HUES64 (cell line): ENCODE results near the gene ZDHHC8.

Source experiments
- H3K27ac ChIP-seq: 2 replicates; pipeline ENCODE4 v1.7.0; 2013; ENCODE audit warnings: low read depth, low read length, inconsistent platforms
- H3K27me3 ChIP-seq: 2 replicates; pipeline ENCODE4 v1.6.1; 2013; ENCODE audit warnings: mild to moderate bottlenecking, low read length; ENCODE audit not compliant: insufficient read depth
- H3K36me3 ChIP-seq: 2 replicates; pipeline ENCODE4 v1.6.1; 2013; ENCODE audit warnings: mild to moderate bottlenecking, low read length; ENCODE audit not compliant: insufficient read depth
- H3K4me1 ChIP-seq: 2 replicates; pipeline ENCODE4 v1.6.1; 2013; ENCODE audit warnings: mild to moderate bottlenecking, low read length, moderate library complexity; ENCODE audit not compliant: insufficient read depth
- H3K4me3 ChIP-seq: 2 replicates; pipeline ENCODE4 v1.5.1; 2013; ENCODE audit warnings: mild to moderate bottlenecking, low read length, moderate library complexity
- H3K9ac ChIP-seq: 2 replicates; pipeline ENCODE4 v1.6.1; 2013; ENCODE audit warnings: mild to moderate bottlenecking, low read depth, low read length
- H3K9me3 ChIP-seq: 2 replicates; pipeline ENCODE4 v1.6.1; 2013; ENCODE audit warnings: low read depth, low read length; ENCODE audit not compliant: insufficient read depth
- WGBS: fragments of 150-250, 120-280 bp; methylation state at CpG from one replicate; pipeline ENCODE4 v1.1.7; 2013; ENCODE audit warnings: missing lambda C conversion rate; 5-methylcytosine and 5-hydroxymethylcytosine counted together

The ZDHHC8 gene

GRCh38 chr22:20180640-20181039 lies 49.0 kb downstream of the ZDHHC8 start:
- Histone ChIP-seq H3K27me3 (no peaks in the 10 kb centered on the region), H3K4me3 (no peak overlapping the region), H3K36me3 (no peaks in the 10 kb centered on the region), H3K9ac (no peak overlapping the region), H3K27ac (no peak overlapping the region), H3K9me3 (no peaks in the 10 kb centered on the region), H3K4me1 (no peaks in the 10 kb centered on the region)
- WGBS = 89% methylated on average over 8 of the region's 8 CpGs

- H3K4me1 ChIP-seq = no peaks in the 10 kb centered on the region
- no peaks in the 10 kb centered on the region for H3K36me3 ChIP-seq
- H3K4me3 ChIP-seq = no peak overlapping the region
- H3K27ac ChIP-seq = no peak overlapping the region
- H3K9me3 ChIP-seq = no peaks in the 10 kb centered on the region
- H3K27me3 ChIP-seq = no peaks in the 10 kb centered on the region
- H3K9ac ChIP-seq = no peak overlapping the region
- 91% methylated on average over 17 of the region's 17 CpGs for WGBS
Measured at GRCh38 chr22:20181194-20181883, 49.7 kb downstream of the ZDHHC8 start.

DNA sequence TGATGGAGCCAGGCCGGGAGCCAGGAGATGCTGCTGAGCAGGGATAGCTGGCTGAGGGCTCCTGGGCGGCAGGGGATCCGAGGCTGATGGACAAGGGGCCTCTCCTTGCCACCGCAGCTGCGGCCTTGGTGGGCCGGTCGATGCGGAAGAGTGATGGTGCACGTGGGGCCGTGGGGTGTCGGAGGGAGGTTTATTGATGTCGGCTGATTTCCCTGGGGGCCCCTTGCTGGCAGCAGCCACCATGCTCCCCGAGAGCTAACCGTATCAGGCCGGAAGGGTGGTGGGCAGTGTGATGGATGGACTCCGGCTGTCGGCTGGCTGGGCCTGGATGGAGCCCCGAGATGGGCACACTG lies 50.3 kb downstream of the ZDHHC8 start:
- Histone ChIP-seq H3K4me1 (no peaks in the 10 kb centered on the region), H3K9ac (no peak overlapping the region), H3K36me3 (no peaks in the 10 kb centered on the region), H3K27me3 (no peaks in the 10 kb centered on the region), H3K27ac (no peak overlapping the region), H3K4me3 (no peak overlapping the region), H3K9me3 (no peaks in the 10 kb centered on the region)
- 92% methylated on average over 18 of the region's 18 CpGs for WGBS

DNA sequence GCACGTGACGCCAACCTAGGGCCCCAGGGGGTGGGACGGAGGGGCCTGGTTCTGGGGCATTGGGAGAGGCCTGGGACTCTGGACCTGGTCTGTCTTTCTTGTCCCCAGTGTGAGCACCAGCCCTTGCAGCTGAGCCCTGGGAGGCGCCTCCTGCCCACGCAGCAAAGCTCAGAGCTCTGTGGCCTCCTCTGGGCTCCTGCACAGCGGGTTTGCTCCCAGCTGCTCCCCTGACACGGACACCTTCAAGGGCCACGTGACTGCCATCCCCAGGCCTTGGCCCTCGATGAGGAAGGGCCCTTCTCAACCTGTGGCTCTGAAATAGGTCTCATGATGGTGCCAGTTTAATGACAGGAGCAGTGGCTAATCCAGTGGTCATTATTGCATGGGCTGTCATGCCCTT lies 50.8 kb downstream of the ZDHHC8 start:
- H3K9ac ChIP-seq = no peak overlapping the region
- H3K27ac ChIP-seq = no peak overlapping the region
- H3K4me3 ChIP-seq = no peak overlapping the region
- no peaks in the 10 kb centered on the region for H3K27me3 ChIP-seq
- no peaks in the 10 kb centered on the region for H3K36me3 ChIP-seq
- no peaks in the 10 kb centered on the region for H3K9me3 ChIP-seq
- no peaks in the 10 kb centered on the region for H3K4me1 ChIP-seq
- 85% methylated on average over 9 of the region's 9 CpGs for WGBS

DNA sequence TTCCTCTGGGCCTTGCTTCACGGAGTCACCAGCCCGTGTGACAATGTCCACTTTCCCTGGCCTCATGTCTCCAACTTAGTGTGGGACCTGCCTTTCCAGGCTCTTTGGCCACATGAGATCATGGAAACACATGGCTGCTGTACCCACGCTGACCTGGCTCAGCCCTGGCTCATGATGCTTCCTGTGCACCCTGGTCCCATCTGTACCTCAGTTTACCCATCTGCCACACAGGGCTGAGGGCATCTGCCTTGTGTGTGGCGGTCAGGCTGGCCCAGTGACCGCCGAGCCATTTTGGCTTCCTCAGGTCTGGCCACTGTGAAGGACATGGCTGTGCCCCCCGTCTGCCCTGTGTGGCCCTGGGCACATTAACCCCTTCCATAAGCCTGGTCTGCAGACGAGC lies 51.5 kb downstream of the ZDHHC8 start:
- Histone ChIP-seq H3K9me3 (no peaks in the 10 kb centered on the region), H3K27me3 (no peaks in the 10 kb centered on the region), H3K9ac (no peak overlapping the region), H3K36me3 (no peaks in the 10 kb centered on the region), H3K27ac (no peak overlapping the region), H3K4me3 (no peak overlapping the region), H3K4me1 (no peaks in the 10 kb centered on the region)
- 94% methylated on average over 8 of the region's 8 CpGs for WGBS

DNA sequence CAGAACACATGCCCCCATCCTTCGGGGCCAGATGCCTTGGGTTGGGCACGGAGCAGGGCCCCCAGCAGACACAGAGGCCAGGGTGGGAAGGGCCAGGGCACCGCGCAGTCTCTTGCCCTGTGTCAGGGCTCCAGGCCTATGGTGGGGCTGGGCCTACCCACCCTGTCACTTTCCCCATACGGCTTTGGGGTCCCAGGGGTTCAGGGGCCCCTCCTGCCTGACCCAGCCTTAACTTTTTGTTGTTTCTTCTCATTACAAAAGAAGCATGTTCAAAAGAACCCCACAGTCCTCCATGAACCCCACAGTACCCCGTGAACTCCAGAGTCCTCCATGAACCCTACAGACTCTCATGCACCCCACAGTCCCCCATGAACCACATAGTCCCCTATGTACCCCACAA lies 52.2 kb downstream of the ZDHHC8 start:
- H3K27ac ChIP-seq = no peak overlapping the region
- H3K9ac ChIP-seq = no peak overlapping the region
- WGBS = 73% methylated on average over 6 of the region's 6 CpGs

DNA sequence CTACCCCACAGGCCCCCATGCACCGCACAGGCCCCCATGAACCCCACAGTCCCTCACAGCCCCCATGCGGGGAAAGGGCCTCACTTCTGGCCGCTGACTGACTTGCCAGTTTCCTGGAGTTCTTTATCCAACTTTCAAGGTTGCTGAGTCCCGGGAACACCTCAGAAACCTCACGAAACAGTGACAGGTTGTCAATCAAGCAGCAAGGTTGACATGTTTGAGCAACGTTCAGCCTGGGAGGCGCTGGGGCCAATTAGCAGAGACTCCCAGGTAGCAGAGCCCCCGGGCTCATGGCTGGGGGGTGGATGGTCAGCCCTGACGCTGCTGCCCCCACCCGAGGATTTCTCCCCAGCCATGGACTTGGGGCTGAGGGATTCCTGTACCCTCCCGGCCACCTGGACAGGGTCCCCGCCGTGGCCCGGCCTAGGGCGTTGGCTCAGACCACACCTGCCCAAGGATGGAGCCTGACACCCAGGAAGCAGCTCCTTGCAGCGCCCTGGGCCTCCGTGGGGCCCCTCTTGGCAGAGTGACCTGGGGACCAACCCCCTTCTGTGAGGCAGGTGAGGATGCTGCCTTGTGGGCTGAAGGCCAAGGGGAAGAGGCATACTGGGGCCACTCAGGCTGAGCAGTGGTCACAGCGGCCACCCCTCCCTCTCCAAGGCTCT lies 53.0 kb downstream of the ZDHHC8 start:
- no peak overlapping the region for H3K4me3 ChIP-seq
- WGBS = 90% methylated on average over 18 of the region's 18 CpGs
- H3K9me3 ChIP-seq = no peaks in the 10 kb centered on the region
- H3K36me3 ChIP-seq = no peaks in the 10 kb centered on the region
- H3K27me3 ChIP-seq = no peaks in the 10 kb centered on the region
- no peaks in the 10 kb centered on the region for H3K4me1 ChIP-seq
- H3K9ac ChIP-seq = no peak overlapping the region
- H3K27ac ChIP-seq = no peak overlapping the region

More for the DNA sequence above, 52.2 kb downstream of the ZDHHC8 start:
- Histone ChIP-seq H3K27me3 (no peaks in the 10 kb centered on the region), H3K4me1 (no peaks in the 10 kb centered on the region), H3K9me3 (no peaks in the 10 kb centered on the region), H3K36me3 (no peaks in the 10 kb centered on the region), H3K4me3 (no peak overlapping the region)

- Histone ChIP-seq H3K4me3 (no peak overlapping the region), H3K27ac (no peak overlapping the region), H3K9me3 (no peaks in the 10 kb centered on the region), H3K27me3 (no peaks in the 10 kb centered on the region), H3K9ac (no peak overlapping the region), H3K4me1 (no peaks in the 10 kb centered on the region), H3K36me3 (no peaks in the 10 kb centered on the region)
- WGBS = 80% methylated on average over 6 of the region's 6 CpGs
Measured at GRCh38 chr22:20185750-20186149, 54.1 kb downstream of the ZDHHC8 start.

- Histone ChIP-seq H3K27ac (no peak overlapping the region), H3K27me3 (no peaks in the 10 kb centered on the region), H3K4me3 (no peak overlapping the region), H3K9me3 (no peaks in the 10 kb centered on the region), H3K9ac (no peak overlapping the region), H3K36me3 (no peaks in the 10 kb centered on the region), H3K4me1 (no peaks in the 10 kb centered on the region)
- 42% methylated on average over 10 of the region's 10 CpGs for WGBS
Measured at GRCh38 chr22:20186183-20186870, 54.7 kb downstream of the ZDHHC8 start.

GRCh38 chr22:20186871-20187546 lies 55.4 kb downstream of the ZDHHC8 start:
- 69% methylated on average over 14 of the region's 14 CpGs for WGBS
- no peaks in the 10 kb centered on the region for H3K9me3 ChIP-seq
- H3K4me3 ChIP-seq = no peak overlapping the region
- no peaks in the 10 kb centered on the region for H3K36me3 ChIP-seq
- no peaks in the 10 kb centered on the region for H3K27me3 ChIP-seq
- H3K27ac ChIP-seq = no peak overlapping the region
- H3K9ac ChIP-seq = no peak overlapping the region
- no peaks in the 10 kb centered on the region for H3K4me1 ChIP-seq
